NCI-H345 (cell line): Measurements from ENCODE around the gene KHNYN.
A peak's percentile ranks its signal among the peaks of the same experiment; 100 is the strongest.

Experiments used
- DNase-seq: peaks from one replicate; lab custom pipeline; 2025; lab: John Stamatoyannopoulos, UW

Gene KHNYN

GRCh38 chr14:24401810-24402702, 27.7 kb upstream of the KHNYN start:
- no peak for DNase-seq

GRCh38 chr14:24403294-24403998, 26.3 kb upstream of the KHNYN start:
- no peak for DNase-seq

- no peak for DNase-seq
These were observed 24.9 kb upstream of the KHNYN start for GRCh38 chr14:24404814-24405213.

DNA sequence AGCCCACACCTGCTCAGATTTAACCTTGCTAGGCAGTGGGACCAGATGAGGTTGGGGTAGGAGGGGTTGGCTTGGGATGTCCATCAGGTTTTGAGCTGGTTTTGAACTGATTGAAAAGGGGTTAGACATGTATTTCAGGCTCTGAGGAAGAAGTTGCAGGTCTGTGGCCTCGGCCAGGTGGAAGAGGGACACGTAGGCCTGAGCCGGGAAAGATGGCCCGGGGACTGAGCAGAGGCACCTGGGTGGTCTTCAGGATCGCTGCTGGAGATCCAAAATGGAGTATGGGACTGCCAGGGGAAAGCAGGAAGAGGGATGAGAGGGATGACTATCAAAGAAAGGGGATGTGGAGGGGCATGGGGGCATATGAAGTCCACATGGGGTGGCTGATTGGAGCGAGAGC, 23.3 kb upstream of the KHNYN start:
- no peak for DNase-seq

- DNase-seq, result no peak
These were observed 22.0 kb upstream of the KHNYN start for GRCh38 chr14:24407608-24408325.

GRCh38 chr14:24408764-24409163, 21.0 kb upstream of the KHNYN start:
- DNase-seq, result no peak

DNA sequence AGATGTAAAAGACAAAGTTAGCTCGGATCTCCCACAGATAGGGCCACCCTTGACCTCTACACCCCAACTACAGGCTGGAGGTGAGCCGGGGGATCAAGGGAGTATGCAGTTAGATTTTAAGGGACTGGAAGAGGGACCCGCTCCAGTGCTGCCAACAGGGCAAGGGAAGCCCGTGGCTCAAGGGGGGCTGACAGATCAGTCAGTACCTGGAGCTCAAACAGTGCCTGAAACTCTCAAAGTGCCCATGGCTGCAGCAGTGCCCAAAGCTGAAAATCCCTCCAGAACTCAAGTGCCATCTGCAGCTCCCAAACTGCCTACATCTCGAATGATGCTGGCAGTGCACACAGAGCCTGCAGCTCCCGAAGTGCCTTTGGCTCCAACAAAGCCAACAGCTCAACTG, 20.6 kb upstream of the KHNYN start:
- no peak for DNase-seq

DNA sequence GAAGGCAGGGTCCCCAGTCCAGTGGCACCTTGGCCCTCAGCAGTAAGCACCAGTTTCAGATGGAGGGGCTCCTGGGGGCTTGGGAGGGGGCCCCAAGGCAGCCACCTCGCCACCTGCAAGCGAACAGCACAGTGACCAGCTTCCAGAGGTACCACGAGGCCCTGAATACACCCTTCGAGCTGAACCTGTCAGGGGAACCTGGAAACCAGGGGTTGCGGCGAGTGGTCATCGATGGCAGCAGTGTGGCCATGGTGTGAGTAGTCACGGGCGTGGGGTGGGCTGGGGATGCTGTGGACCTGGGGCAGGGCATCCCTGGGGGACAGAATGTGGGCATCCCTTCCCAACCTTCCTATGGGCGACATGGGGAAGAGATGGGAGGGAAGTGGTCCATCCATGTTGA, 19.8 kb upstream of the KHNYN start:
- no peak for DNase-seq

DNA sequence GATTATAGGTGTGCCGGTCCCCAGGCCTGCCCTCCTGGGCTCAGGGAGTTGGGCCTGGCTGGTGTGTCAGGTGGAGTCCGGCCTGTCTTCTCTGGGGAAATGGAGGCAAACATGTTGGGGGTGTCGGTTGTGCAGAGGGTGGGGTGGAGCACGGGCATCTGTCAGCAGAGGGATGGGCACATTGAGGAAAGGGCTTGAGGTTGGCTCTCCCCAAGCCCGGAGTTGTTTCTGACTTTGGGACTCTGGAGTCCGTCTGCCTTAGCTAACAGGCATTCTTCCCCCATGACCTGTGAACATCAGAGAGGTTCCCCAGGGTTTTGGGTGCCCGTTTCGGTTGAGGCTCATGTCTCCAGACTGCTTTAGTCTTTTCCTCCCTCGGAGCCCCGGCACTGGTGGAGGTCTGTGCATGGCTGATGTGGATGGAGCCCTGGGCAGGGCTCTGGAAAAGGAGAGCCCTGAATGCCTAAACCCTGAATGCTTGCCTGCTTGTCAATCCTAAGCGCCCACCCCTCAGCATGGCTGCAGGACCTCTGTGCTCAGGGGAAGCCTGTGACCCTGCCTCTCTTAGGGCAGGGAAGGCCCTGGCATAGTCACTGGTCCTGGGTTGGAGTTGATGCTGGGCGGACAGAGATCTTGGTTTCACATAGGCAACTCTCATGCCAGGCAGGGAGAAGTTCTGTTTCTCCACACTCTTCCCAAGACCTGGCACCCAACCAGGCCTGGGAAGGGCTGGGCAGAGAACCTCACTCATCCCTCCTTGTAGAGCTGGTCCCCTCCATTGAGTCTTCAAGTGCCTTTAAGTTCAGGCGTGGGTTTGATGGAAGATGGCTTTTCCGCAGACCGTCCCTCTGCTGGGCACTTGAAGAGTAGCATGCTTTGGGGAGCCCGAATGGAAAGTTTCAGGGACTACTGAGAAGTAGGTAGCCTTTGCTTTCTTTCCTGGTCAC, 18.0 kb upstream of the KHNYN start:
- peak; percentile 10 for DNase-seq

GRCh38 chr14:24414077-24414476, 15.7 kb upstream of the KHNYN start:
- no peak for DNase-seq

GRCh38 chr14:24414732-24415420, 14.9 kb upstream of the KHNYN start:
- no peak for DNase-seq

DNA sequence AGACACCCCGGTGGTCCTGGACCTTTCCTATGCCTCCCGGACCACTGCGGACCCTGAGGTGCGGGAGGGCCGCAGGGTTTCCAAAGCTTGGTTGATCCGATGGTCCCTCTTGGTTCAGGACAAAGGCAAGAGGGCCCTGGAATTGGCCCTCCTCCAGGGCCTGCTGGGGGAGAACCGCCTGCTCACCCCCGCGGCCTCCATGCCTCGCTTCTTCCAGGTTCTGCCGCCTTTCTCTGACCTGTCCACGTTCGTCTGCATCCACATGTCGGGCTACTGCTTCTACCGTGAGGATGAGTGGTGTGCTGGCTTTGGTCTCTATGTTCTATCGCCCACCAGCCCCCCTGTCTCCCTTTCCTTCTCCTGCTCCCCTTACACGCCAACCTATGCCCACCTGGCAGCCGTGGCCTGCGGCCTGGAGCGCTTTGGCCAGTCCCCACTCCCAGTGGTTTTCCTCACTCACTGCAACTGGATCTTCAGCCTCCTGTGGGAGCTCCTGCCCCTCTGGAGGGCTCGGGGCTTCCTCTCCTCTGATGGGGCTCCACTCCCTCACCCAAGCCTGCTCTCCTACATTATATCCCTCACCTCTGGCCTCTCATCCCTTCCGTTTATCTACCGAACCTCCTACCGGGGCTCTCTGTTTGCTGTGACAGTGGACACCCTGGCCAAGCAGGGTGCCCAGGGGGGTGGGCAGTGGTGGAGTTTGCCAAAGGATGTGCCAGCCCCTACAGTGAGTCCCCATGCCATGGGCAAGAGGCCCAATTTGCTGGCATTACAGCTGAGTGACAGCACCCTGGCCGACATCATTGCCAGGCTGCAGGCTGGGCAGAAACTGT, 14.1 kb upstream of the KHNYN start:
- no peak for DNase-seq

DNA sequence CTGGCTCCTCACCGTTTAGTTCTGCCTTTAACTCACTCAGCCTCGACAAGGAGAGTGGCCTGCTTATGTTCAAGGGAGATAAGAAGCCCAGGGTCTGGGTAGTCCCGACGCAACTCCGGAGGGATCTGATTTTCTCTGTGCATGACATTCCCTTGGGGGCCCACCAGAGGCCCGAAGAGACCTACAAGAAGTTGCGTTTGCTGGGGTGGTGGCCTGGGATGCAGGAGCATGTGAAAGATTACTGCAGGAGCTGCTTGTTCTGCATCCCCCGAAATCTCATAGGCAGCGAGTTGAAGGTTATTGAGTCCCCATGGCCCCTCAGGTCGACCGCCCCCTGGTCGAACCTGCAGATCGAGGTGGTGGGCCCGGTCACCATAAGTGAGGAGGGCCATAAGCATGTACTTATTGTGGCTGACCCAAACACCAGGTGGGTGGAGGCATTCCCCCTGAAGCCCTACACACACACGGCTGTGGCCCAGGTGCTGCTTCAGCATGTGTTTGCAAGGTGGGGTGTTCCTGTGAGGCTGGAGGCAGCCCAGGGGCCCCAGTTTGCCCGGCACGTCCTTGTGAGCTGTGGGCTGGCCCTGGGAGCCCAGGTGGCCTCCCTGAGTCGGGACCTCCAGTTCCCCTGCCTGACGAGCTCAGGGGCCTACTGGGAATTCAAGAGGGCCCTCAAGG, 13.4 kb upstream of the KHNYN start:
- no peak for DNase-seq

DNA sequence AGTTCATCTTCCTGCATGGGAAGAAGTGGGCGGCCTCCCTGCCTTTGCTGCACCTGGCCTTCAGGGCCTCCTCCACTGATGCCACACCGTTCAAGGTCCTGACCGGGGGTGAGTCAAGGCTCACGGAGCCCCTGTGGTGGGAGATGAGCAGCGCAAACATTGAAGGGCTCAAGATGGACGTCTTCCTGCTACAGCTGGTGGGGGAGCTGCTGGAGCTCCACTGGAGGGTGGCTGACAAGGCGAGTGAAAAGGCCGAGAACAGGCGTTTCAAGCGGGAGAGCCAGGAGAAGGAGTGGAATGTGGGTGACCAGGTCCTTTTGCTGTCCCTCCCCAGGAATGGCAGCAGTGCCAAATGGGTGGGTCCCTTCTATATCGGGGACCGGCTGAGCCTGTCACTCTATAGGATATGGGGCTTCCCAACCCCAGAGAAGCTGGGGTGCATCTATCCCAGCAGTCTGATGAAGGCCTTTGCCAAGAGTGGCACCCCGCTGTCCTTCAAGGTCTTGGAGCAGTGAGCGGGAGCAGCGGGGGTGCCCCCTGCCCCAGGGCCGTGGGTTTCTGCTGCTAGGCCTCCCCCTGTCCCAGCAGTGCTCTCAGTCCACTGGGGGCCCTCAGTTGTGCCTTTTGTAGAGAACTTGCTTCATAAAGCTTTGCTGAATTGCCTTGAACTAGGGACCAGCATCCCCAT, 12.7 kb upstream of the KHNYN start:
- no peak for DNase-seq

DNA sequence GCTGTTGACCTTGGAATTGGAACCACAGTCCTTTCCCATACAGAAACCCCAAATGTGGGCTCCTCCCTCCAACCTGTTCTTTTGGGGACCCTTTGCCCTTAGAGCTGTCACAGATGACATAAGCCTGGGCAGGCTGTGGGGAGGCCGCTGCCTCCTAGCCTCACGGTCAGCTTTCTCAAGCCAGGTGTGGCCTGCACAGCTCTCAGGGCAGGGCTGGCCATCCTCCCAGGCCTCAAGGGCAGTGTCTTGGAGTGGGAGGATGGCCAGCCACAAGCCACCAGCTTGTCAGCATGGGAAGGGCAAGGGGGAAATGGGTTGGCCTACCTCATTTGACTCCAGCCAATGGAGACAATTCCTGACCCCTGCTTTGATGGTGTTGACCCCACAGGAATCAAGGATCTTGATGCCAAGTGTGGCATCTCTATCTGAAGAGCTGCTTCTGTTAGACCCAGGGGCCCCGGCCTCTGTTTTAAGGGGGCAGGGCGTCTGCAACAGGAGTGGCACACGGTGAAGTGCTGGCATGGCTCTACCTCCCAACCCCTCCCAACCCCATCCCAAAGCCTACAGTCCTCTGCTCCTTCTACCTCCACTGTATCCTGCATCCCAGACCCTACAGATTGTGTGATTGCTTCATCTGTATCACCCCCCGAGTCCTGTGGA, 11.8 kb upstream of the KHNYN start:
- no peak for DNase-seq

DNA sequence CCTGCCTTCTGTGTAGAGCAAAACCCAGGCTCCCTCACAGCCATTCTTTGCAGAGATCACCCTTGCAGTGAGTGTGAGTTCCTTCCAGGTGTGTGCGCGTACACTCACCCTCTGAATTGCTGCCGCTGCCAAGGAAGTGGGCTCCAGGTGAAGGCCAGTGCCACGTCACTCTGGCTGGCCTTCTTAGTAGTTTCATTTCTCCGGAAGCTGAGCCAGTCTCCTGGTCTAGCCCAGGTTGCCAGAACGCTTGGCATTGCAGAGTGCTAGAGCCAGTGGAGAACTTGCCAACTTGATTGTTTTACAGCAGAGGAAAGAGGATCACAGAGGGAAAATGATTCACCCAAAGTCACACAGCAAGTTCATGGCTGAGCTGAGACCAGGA, 11.3 kb upstream of the KHNYN start:
- no peak for DNase-seq

GRCh38 chr14:24422261-24422660, 7.5 kb upstream of the KHNYN start:
- no peak for DNase-seq
